ENCODE data around the gene DMPK.

DNA sequence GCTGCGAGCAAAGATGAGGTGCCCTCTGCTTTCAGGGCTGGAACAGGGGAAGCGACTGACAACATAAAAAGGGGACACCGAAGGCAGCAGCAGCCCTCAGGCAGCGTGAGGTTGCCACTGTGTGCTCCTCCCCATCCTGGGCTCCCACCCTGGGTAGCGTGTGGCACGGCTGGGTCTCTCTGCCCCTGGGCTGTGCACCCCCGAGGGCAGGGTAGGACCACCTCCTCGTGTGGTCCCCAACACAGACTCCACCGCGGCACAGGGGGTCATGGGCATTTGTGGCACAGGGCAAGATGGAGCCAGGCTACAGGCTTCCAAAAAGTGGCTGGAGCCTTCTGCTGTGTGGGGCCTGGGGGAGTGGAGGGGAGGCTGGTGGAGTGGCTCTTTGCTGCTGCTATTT, 39.3 kb upstream of the DMPK start:
- no peak for TF ChIP-seq FOXA1 (IDR thresholded peaks at IDR 0.05)
- no peak for TF ChIP-seq SUZ12 (IDR thresholded peaks at IDR 0.05)
- no peak for TF ChIP-seq NFRKB (IDR thresholded peaks at IDR 0.05)
- TF ChIP-seq, protein P1, sequence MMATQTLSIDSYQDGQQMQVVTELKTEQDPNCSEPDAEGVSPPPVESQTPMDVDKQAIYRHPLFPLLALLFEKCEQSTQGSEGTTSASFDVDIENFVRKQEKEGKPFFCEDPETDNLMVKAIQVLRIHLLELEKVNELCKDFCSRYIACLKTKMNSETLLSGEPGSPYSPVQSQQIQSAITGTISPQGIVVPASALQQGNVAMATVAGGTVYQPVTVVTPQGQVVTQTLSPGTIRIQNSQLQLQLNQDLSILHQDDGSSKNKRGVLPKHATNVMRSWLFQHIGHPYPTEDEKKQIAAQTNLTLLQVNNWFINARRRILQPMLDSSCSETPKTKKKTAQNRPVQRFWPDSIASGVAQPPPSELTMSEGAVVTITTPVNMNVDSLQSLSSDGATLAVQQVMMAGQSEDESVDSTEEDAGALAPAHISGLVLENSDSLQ (IDR thresholded peaks at IDR 0.05): no peak
- no peak for TF ChIP-seq FOXM1 (IDR thresholded peaks at IDR 0.05; ENCODE audit: borderline replicate concordance)
- no peak for TF ChIP-seq ELF4 (IDR thresholded peaks at IDR 0.05)

All from HEK293T (cell line).